Mesothelial cell of epicardium (in vitro differentiated cells): ENCODE results near the gene ALG1L2. TPM values are rescaled to one million over a fixed set of nuclear protein-coding genes. Genes with fewer than 3 reads are reported as not detected.
"Not testable (repeated sequence)": the region's sequence is repeated elsewhere in the genome, so short reads cannot be mapped to it uniquely, and the experiment has no call there.

Source experiments
- DNase-seq, 2 experiments: peaks; one replicate each; pipeline ENCODE4 v3.0.0; 2021; ENCODE audit warnings: low spot score in 2 of 2; ENCODE audit not compliant: unreplicated experiment in 2 of 2
- H3K27ac Mint-ChIP-seq: 2 replicates; pipeline ENCODE4 v1.8.0; 2021; ENCODE audit warnings: mixed read lengths
- H3K27me3 Mint-ChIP-seq: 2 replicates; pipeline ENCODE4 v1.8.0; 2021; ENCODE audit warnings: low read depth, mixed read lengths
- H3K36me3 Mint-ChIP-seq: 2 replicates; pipeline ENCODE4 v1.8.0; 2021; ENCODE audit warnings: mixed read lengths
- H3K4me1 Mint-ChIP-seq: 2 replicates; pipeline ENCODE4 v1.8.0; 2021; ENCODE audit warnings: mixed read lengths
- H3K4me3 Mint-ChIP-seq: 2 replicates; pipeline ENCODE4 v1.8.0; 2021; ENCODE audit warnings: mild to moderate bottlenecking, moderate library complexity, mixed read lengths
- H3K9me3 Mint-ChIP-seq: 2 replicates; pipeline ENCODE4 v1.8.0; 2021; ENCODE audit warnings: mixed read lengths
- total RNA-seq: library from RNA; stranded (reverse); gene quantifications from 3 replicates; pipeline ENCODE4 v1.2.1, GENCODE V29; 2021

Gene ALG1L2
- total RNA-seq, 1 donor from 2014 or later: 3.1 TPM

- H3K27me3 Mint-ChIP-seq, H3K27ac Mint-ChIP-seq, DNase-seq, H3K9me3 Mint-ChIP-seq, H3K36me3 Mint-ChIP-seq, H3K4me3 Mint-ChIP-seq: not testable (repeated sequence)
- peaks cover 45% of the 10 kb centered on the region for H3K4me1 Mint-ChIP-seq
Observed at GRCh38 chr3:130138992-130139391, 57.4 kb downstream of the ALG1L2 start.

- H3K27me3 Mint-ChIP-seq, H3K36me3 Mint-ChIP-seq, H3K9me3 Mint-ChIP-seq, DNase-seq: not testable (repeated sequence)
- peaks cover 61% of the 10 kb centered on the region for H3K4me1 Mint-ChIP-seq
- H3K4me3 Mint-ChIP-seq: peak overlapping the region; percentile 37
- peak overlapping the region; percentile 78 for H3K27ac Mint-ChIP-seq
Observed at GRCh38 chr3:130140756-130141155, 59.1 kb downstream of the ALG1L2 start.

GRCh38 chr3:130143648-130144327 lies 62.2 kb downstream of the ALG1L2 start:
- not testable (repeated sequence) for DNase-seq, H3K4me3 Mint-ChIP-seq, H3K27me3 Mint-ChIP-seq, H3K9me3 Mint-ChIP-seq, H3K36me3 Mint-ChIP-seq
- Mint-ChIP-seq H3K27ac (peak overlapping the region; percentile 50), H3K4me1 (peaks cover 50% of the 10 kb centered on the region)

GRCh38 chr3:130144328-130144650 lies 62.7 kb downstream of the ALG1L2 start:
- H3K36me3 Mint-ChIP-seq, DNase-seq, H3K27me3 Mint-ChIP-seq, H3K4me3 Mint-ChIP-seq, H3K9me3 Mint-ChIP-seq: not testable (repeated sequence)
- H3K27ac Mint-ChIP-seq: peak overlapping the region; percentile 56
- H3K4me1 Mint-ChIP-seq: peaks cover 47% of the 10 kb centered on the region

- not testable (repeated sequence) for H3K27me3 Mint-ChIP-seq, H3K36me3 Mint-ChIP-seq, DNase-seq, H3K9me3 Mint-ChIP-seq, H3K27ac Mint-ChIP-seq, H3K4me3 Mint-ChIP-seq
- H3K4me1 Mint-ChIP-seq: peaks cover 37% of the 10 kb centered on the region
Observed at GRCh38 chr3:130145456-130145855, 63.8 kb downstream of the ALG1L2 start.

GRCh38 chr3:130146465-130146864 lies 64.8 kb downstream of the ALG1L2 start:
- H3K36me3 Mint-ChIP-seq, DNase-seq, H3K9me3 Mint-ChIP-seq, H3K27me3 Mint-ChIP-seq, H3K27ac Mint-ChIP-seq, H3K4me3 Mint-ChIP-seq: not testable (repeated sequence)
- peaks cover 27% of the 10 kb centered on the region for H3K4me1 Mint-ChIP-seq

Other genes starting within 250 kb of the ALG1L2 start
- gene TMCC1, start 188.1 kb upstream of the ALG1L2 start, total RNA-seq: 51.8 to 57.4 TPM (median 52.4 TPM) in 3 replicates
- gene TRH, start 107.1 kb upstream of the ALG1L2 start, total RNA-seq: 0.13 to 0.38 TPM (median 0.31 TPM) in 3 replicates